Measurements from ENCODE around the gene C3orf33. TPM values are rescaled to one million over a fixed set of nuclear protein-coding genes. Genes with fewer than 3 reads are reported as not detected.
"Not testable (repeated sequence)": the region's sequence is repeated elsewhere in the genome, so short reads cannot be mapped to it uniquely, and the experiment has no call there.

The C3orf33 gene
- total RNA-seq, 1 donor from 2014 or later, result 3.9 TPM

DNA sequence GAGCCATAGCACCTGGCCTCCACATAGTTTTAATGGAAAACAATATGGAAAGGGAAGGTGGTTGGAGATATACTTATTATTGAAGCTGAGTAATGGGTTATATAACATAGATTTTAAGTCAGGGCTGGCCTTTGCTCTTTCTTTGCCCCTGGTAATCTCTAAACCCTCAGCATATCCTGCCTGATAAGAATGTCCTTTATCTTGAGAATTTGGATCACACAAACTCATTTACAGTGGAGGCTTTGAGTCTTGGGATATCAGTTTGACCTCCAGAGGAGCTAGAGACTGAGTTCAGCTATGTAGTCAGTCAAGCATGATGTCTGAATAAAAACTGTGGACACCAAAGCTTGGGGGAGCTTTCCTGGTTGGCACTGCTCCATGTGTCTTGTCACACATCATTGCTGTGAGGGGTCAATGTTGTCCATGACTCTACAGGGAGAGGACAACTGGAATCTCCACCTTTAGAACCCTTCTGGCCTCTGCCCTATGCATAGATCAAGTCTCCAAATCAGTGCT is 9.0 kb upstream of the C3orf33 start:
- Mint-ChIP-seq H3K27me3 (ENCODE audit: unreplicated experiment) (no peaks in the 10 kb centered on the region), H3K4me3 (ENCODE audit: unreplicated experiment) (no peak overlapping the region), H3K9me3 (ENCODE audit: unreplicated experiment) (no peaks in the 10 kb centered on the region), H3K36me3 (ENCODE audit: unreplicated experiment) (no peaks in the 10 kb centered on the region), H3K4me1 (ENCODE audit: unreplicated experiment) (no peaks in the 10 kb centered on the region), H3K27ac (ENCODE audit: unreplicated experiment) (no peak overlapping the region)
- DNase-seq (ENCODE audit: extremely low spot score, unreplicated experiment), result no peak
- TF ChIP-seq CTCF (IDR thresholded peaks at IDR 0.05), result no peak

- H3K27me3 Mint-ChIP-seq (ENCODE audit: unreplicated experiment); H3K27ac Mint-ChIP-seq (ENCODE audit: unreplicated experiment); H3K4me3 Mint-ChIP-seq (ENCODE audit: unreplicated experiment); H3K4me1 Mint-ChIP-seq (ENCODE audit: unreplicated experiment); H3K36me3 Mint-ChIP-seq (ENCODE audit: unreplicated experiment); DNase-seq (ENCODE audit: extremely low spot score, unreplicated experiment); H3K9me3 Mint-ChIP-seq (ENCODE audit: unreplicated experiment): not testable (repeated sequence)
Observed at GRCh38 chr3:155813224-155813623, 7.1 kb upstream of the C3orf33 start.

GRCh38 chr3:155809181-155809580 is 3.1 kb upstream of the C3orf33 start:
- H3K27me3 Mint-ChIP-seq (ENCODE audit: unreplicated experiment), result peaks cover 4% of the 10 kb centered on the region
- no peaks in the 10 kb centered on the region for H3K4me1 Mint-ChIP-seq (ENCODE audit: unreplicated experiment)
- no peaks in the 10 kb centered on the region for H3K36me3 Mint-ChIP-seq (ENCODE audit: unreplicated experiment)
- DNase-seq (ENCODE audit: extremely low spot score, unreplicated experiment), result no peak
- no peaks in the 10 kb centered on the region for H3K9me3 Mint-ChIP-seq (ENCODE audit: unreplicated experiment)
- no peak for TF ChIP-seq CTCF (IDR thresholded peaks at IDR 0.05)
- H3K4me3 Mint-ChIP-seq (ENCODE audit: unreplicated experiment), result no peak overlapping the region
- no peak overlapping the region for H3K27ac Mint-ChIP-seq (ENCODE audit: unreplicated experiment)

GRCh38 chr3:155807823-155808222 is 1.7 kb upstream of the C3orf33 start:
- Mint-ChIP-seq H3K9me3 (ENCODE audit: unreplicated experiment) (no peaks in the 10 kb centered on the region), H3K4me1 (ENCODE audit: unreplicated experiment) (no peaks in the 10 kb centered on the region), H3K36me3 (ENCODE audit: unreplicated experiment) (peaks cover 3% of the 10 kb centered on the region), H3K4me3 (ENCODE audit: unreplicated experiment) (no peak overlapping the region), H3K27ac (ENCODE audit: unreplicated experiment) (no peak overlapping the region), H3K27me3 (ENCODE audit: unreplicated experiment) (peaks cover 4% of the 10 kb centered on the region)
- DNase-seq (ENCODE audit: extremely low spot score, unreplicated experiment), result no peak
- no peak for TF ChIP-seq CTCF (IDR thresholded peaks at IDR 0.05)

DNA sequence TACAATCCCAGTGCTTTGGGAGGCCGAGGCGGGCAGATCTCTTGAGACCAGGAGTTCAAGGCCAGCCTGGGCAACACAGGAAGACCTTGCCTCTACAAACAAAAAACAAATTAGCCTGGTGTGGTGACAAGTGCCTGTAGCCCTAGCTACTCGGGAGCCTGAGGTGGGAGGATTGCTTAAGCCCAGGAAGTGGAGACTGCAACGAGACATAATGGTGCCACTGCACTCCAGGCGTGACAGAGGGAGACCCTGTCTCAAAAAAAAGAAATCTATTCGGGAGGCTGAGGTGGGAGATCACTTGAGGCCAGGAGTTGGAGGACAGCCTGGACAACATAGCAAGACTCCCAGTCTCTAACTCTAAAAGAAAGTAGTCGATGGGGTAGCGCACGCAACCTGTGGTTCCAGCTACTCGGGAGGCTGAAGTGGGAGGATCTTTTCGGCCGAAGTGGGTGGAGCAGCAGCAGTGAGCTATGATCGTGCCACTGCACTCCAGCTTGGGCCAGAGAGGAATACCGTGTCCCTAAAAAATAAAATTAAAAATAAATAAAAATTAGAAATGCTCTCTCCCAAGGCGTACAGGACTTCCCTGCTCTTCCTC is 775 bp downstream of the C3orf33 start:
- peak overlapping the region; percentile 88 for H3K27ac Mint-ChIP-seq (ENCODE audit: unreplicated experiment)
- TF ChIP-seq CTCF (IDR thresholded peaks at IDR 0.05), result no peak
- H3K9me3 Mint-ChIP-seq (ENCODE audit: unreplicated experiment), result no peaks in the 10 kb centered on the region
- no peak for DNase-seq (ENCODE audit: extremely low spot score, unreplicated experiment)
- H3K36me3 Mint-ChIP-seq (ENCODE audit: unreplicated experiment), result peaks cover 9% of the 10 kb centered on the region
- no peaks in the 10 kb centered on the region for H3K4me1 Mint-ChIP-seq (ENCODE audit: unreplicated experiment)
- peak overlapping the region; percentile 90 for H3K4me3 Mint-ChIP-seq (ENCODE audit: unreplicated experiment)
- H3K27me3 Mint-ChIP-seq (ENCODE audit: unreplicated experiment), result peaks cover 4% of the 10 kb centered on the region

Measured in osteocyte (in vitro differentiated cells).